HPDE6-E6E7 (cell line): ENCODE measurements around the gene SLC27A4.
"Not testable (repeated sequence)": the region's sequence is repeated elsewhere in the genome, so short reads cannot be mapped to it uniquely, and the experiment has no call there.

Experiments
- DNase-seq: peaks from one replicate; pipeline ENCODE4 v3.0.0; 2011; ENCODE audit warnings: missing footprints; ENCODE audit errors: extremely low spot score

The SLC27A4 gene

GRCh38 chr9:128324401-128324800 lies 15.9 kb upstream of the SLC27A4 start:
- DNase-seq, result no peak

- no peak for DNase-seq
These were observed 14.7 kb upstream of the SLC27A4 start for GRCh38 chr9:128325629-128326028.

- no peak for DNase-seq
These were observed 6.9 kb upstream of the SLC27A4 start for GRCh38 chr9:128333451-128333869.

- DNase-seq, result no peak
These were observed 5.2 kb upstream of the SLC27A4 start for GRCh38 chr9:128335161-128335560.

GRCh38 chr9:128335914-128336313 lies 4.4 kb upstream of the SLC27A4 start:
- DNase-seq, result no peak

- DNase-seq, result no peak
These were observed 2.4 kb upstream of the SLC27A4 start for GRCh38 chr9:128337936-128338335.

- not testable (repeated sequence) for DNase-seq
These were observed 1.3 kb upstream of the SLC27A4 start for GRCh38 chr9:128338852-128339614.

- DNase-seq, result no peak
These were observed 536 bp downstream of the SLC27A4 start for GRCh38 chr9:128340691-128341434.

- peak; percentile 89 for DNase-seq
These were observed 1.1 kb downstream of the SLC27A4 start for GRCh38 chr9:128341435-128341849.

- no peak for DNase-seq
These were observed 2.8 kb downstream of the SLC27A4 start for GRCh38 chr9:128342971-128343680.

- DNase-seq, result no peak
These were observed 3.5 kb downstream of the SLC27A4 start for GRCh38 chr9:128343855-128344254.

- DNase-seq, result no peak
These were observed 4.7 kb downstream of the SLC27A4 start for GRCh38 chr9:128344931-128345605.

GRCh38 chr9:128349125-128349524 lies 8.8 kb downstream of the SLC27A4 start:
- DNase-seq, result no peak

- DNase-seq, result no peak
These were observed 9.4 kb downstream of the SLC27A4 start for GRCh38 chr9:128349772-128350171.

- no peak for DNase-seq
These were observed 15.1 kb downstream of the SLC27A4 start for GRCh38 chr9:128355451-128355850.

- no peak for DNase-seq
These were observed 17.8 kb downstream of the SLC27A4 start for GRCh38 chr9:128358090-128358489.

- DNase-seq, result no peak
These were observed 18.5 kb downstream of the SLC27A4 start for GRCh38 chr9:128358861-128359260.

- no peak for DNase-seq
These were observed 20.5 kb downstream of the SLC27A4 start for GRCh38 chr9:128360826-128361225.

- DNase-seq, result no peak
These were observed 21.1 kb downstream of the SLC27A4 start for GRCh38 chr9:128361296-128361985.

GRCh38 chr9:128361986-128362646 lies 21.8 kb downstream of the SLC27A4 start:
- peak; percentile 89 for DNase-seq

GRCh38 chr9:128362774-128363173 lies 22.4 kb downstream of the SLC27A4 start:
- DNase-seq, result no peak
